GM23338 (cell line): ENCODE data around the gene IRF1. TPM values are rescaled to one million over a fixed set of nuclear protein-coding genes. Genes with fewer than 3 reads are reported as not detected.

Experiments used
- ATAC-seq: fragments of 200-7000 bp; cut with Tn5 transposase; 3 replicates; pipeline ENCODE4 v1.9.1; 2020
- DNase-seq: peaks from one replicate; pipeline ENCODE4 v3.0.0-alpha.2; 2015; ENCODE audit warnings: low spot score
- H2AFZ ChIP-seq: fragments of 200-600 bp; sonication (generic); 2 replicates; pipeline ENCODE4 v1.8.0; 2016; ENCODE audit warnings: antibody characterized with exemption, mild to moderate bottlenecking, moderate library complexity
- H3F3A ChIP-seq: fragments of 200-600 bp; sonication (generic); replicated peaks from 2 replicates; pipeline ENCODE4 v1.8.0; 2017; ENCODE audit warnings: antibody characterized with exemption, mixed run types, low read depth
- H3K27ac ChIP-seq: fragments of 200-600 bp; sonication (generic); 2 replicates; pipeline ENCODE4 v1.6.1; 2016; ENCODE audit warnings: low read depth
- H3K27me3 ChIP-seq: fragments of 200-600 bp; sonication (generic); 2 replicates; pipeline ENCODE4 v1.8.0; 2016; ENCODE audit warnings: mild to moderate bottlenecking, mixed run types, moderate library complexity; ENCODE audit not compliant: insufficient read depth
- H3K36me3 ChIP-seq: fragments of 200-600 bp; sonication (generic); 2 replicates; pipeline ENCODE4 v1.8.0; 2016; ENCODE audit warnings: mild to moderate bottlenecking; ENCODE audit not compliant: insufficient read depth
- H3K4me1 ChIP-seq: fragments of 200-600 bp; sonication (generic); 2 replicates; pipeline ENCODE4 v1.8.0; 2016; ENCODE audit warnings: mild to moderate bottlenecking, moderate library complexity; ENCODE audit not compliant: insufficient read depth
- H3K4me2 ChIP-seq: fragments of 200-600 bp; sonication (generic); 2 replicates; pipeline ENCODE4 v1.7.1; 2017; ENCODE audit warnings: mixed run types
- H3K4me3 ChIP-seq: fragments of 200-600 bp; sonication (generic); 2 replicates; pipeline ENCODE4 v1.6.1; 2016; ENCODE audit warnings: mixed run types
- H3K79me2 ChIP-seq: fragments of 200-600 bp; sonication (generic); replicated peaks from 2 replicates; pipeline ENCODE4 v1.8.0; 2017; ENCODE audit warnings: mild to moderate bottlenecking; ENCODE audit not compliant: insufficient read depth
- H3K9me2 ChIP-seq: fragments of 200-600 bp; sonication (generic); 2 replicates; pipeline ENCODE4 v1.8.0; 2017; ENCODE audit not compliant: insufficient read depth
- H4K20me1 ChIP-seq: fragments of 200-600 bp; sonication (generic); replicated peaks from 2 replicates; pipeline ENCODE4 v1.8.0; 2017; ENCODE audit warnings: mild to moderate bottlenecking; ENCODE audit not compliant: insufficient read depth
- H3K27ac Mint-ChIP-seq: 2 replicates; pipeline ENCODE4 v1.8.0; 2020; ENCODE audit warnings: inconsistent platforms, mild to moderate bottlenecking, moderate library complexity, mixed read lengths
- H3K27me3 Mint-ChIP-seq: 3 replicates; pipeline ENCODE4 v1.8.0; 2022; ENCODE audit warnings: low read depth, mild to moderate bottlenecking, moderate library complexity, mixed read lengths, inconsistent platforms; ENCODE audit not compliant: insufficient read depth, poor library complexity
- H3K36me3 Mint-ChIP-seq: 3 replicates; pipeline ENCODE4 v1.8.0; 2021; ENCODE audit warnings: low read depth, mild to moderate bottlenecking, inconsistent platforms, moderate library complexity, mixed read lengths
- H3K4me1 Mint-ChIP-seq: 3 replicates; pipeline ENCODE4 v1.8.0; 2020; ENCODE audit warnings: mild to moderate bottlenecking, inconsistent platforms, mixed read lengths
- H3K4me3 Mint-ChIP-seq: 3 replicates; pipeline ENCODE4 v1.8.0; 2021; ENCODE audit warnings: moderate library complexity, mild to moderate bottlenecking, inconsistent platforms, mixed read lengths
- H3K9me3 Mint-ChIP-seq: 3 replicates; pipeline ENCODE4 v1.8.0; 2020; ENCODE audit warnings: moderate library complexity, mild to moderate bottlenecking, inconsistent platforms, mixed read lengths
- CREB1 ChIP-seq: fragments of 250-450 bp; sonication (Bioruptor Pico); IDR thresholded peaks from 2 replicates; pipeline ENCODE4 v1.5.0; 2020; ENCODE audit warnings: low read depth, mild to moderate bottlenecking, moderate library complexity
- CTCF ChIP-seq, 2 experiments: fragments of 200-600 bp in 1 of 2; sonication (generic) in 1 of 2; conservative IDR thresholded peaks; 2 replicates each; pipeline versions ENCODE4 v1.5.1 to v1.6.1; 2016 to 2017; ENCODE audit warnings: antibody characterized with exemption in 2 of 2, low read depth in 2 of 2, mild to moderate bottlenecking in 2 of 2, moderate library complexity in 1 of 2
- ETS1 ChIP-seq: IDR thresholded peaks from 2 replicates; pipeline ENCODE4 v1.6.1; 2016; ENCODE audit warnings: antibody characterized with exemption
- EZH2phosphoT487 ChIP-seq: fragments of 200-600 bp; sonication (generic); IDR thresholded peaks from one replicate; pipeline ENCODE4 v1.8.1; 2018; ENCODE audit warnings: antibody characterized with exemption; ENCODE audit not compliant: unreplicated experiment
- NANOG ChIP-seq: IDR thresholded peaks from 2 replicates; pipeline ENCODE4 v1.6.1; 2016; ENCODE audit warnings: antibody characterized with exemption, borderline replicate concordance
- POLR2AphosphoS5 ChIP-seq: IDR thresholded peaks from 2 replicates; pipeline ENCODE4 v1.6.1; 2016; ENCODE audit warnings: antibody characterized with exemption, low read depth
- REST ChIP-seq: IDR thresholded peaks from one replicate; pipeline ENCODE4 v1.6.1; 2018; ENCODE audit warnings: antibody characterized with exemption; ENCODE audit not compliant: unreplicated experiment
- STAT1 ChIP-seq: IDR thresholded peaks from one replicate; pipeline ENCODE4 v1.6.1; 2016; ENCODE audit warnings: antibody characterized with exemption; ENCODE audit not compliant: unreplicated experiment
- ZNF114 ChIP-seq: fragments of 250-450 bp; sonication (Bioruptor Pico); IDR thresholded peaks from 2 replicates; pipeline ENCODE4 v1.5.0; 2020; ENCODE audit warnings: mild to moderate bottlenecking, moderate library complexity
- ZNF331 ChIP-seq: fragments of 250-450 bp; sonication (Bioruptor Pico); IDR thresholded peaks from 2 replicates; pipeline ENCODE4 v1.5.0; 2020; ENCODE audit warnings: low read depth, mild to moderate bottlenecking, moderate library complexity
- ZNF462 ChIP-seq: fragments of 250-450 bp; sonication (Bioruptor Pico); IDR thresholded peaks from 2 replicates; pipeline ENCODE4 v1.5.0; 2020; ENCODE audit warnings: mild to moderate bottlenecking, moderate library complexity
- polyA plus RNA-seq: library from polyadenylated mRNA; unstranded; fragments of >200 nt; fragmentation: Nextera tagmentation; extraction: Ambion mirVana; gene quantifications from 2 replicates; pipeline ENCODE4 v1.2.1, GENCODE V29; 2016
- total RNA-seq: library from RNA; depleted of rRNA; stranded (reverse); fragments of >200 nt; shearing (Covaris generic); gene quantifications from 2 replicates; pipeline ENCODE4 v1.2.3, GENCODE V29; 2014

The IRF1 gene
- total and polyA plus RNA-seq, 2 experiments from 2014 or later = 6.9 to 8.6 TPM

GRCh38 chr5:132459983-132460838 lies 30.4 kb downstream of the IRF1 start:
- no peaks in the 10 kb centered on the region for H3K36me3 ChIP-seq
- no peaks in the 10 kb centered on the region for H4K20me1 ChIP-seq
- DNase-seq (no peak), ATAC-seq (peak; percentile 20; the same call in 2 of the 3 replicates)
- Mint-ChIP-seq H3K4me3 (no peak overlapping the region; the same call in 2 of the 3 replicates), H3K9me3 (no peaks in the 10 kb centered on the region; the same call in 2 of the 3 replicates), H3K4me1 (peaks cover 43% of the 10 kb centered on the region), H3K27ac (no peak overlapping the region; the same call in 1 of the 2 replicates), H3K36me3 (no peaks in the 10 kb centered on the region; the same call in 2 of the 3 replicates), H3K27me3 (peaks cover 6% of the 10 kb centered on the region)
- H3K27me3 ChIP-seq = no peaks in the 10 kb centered on the region
- H3F3A ChIP-seq = 0 out of 2 replicates have a peak, but pooled peaks cover 4% of the 10 kb centered on the region
- H3K4me1 ChIP-seq = peaks cover 32% of the 10 kb centered on the region
- H3K9me2 ChIP-seq = no peaks in the 10 kb centered on the region
- no peaks in the 10 kb centered on the region for H3K79me2 ChIP-seq
- TF ChIP-seq NANOG (no peak), CTCF (conservative IDR thresholded peaks at IDR 0.05; ENCODE audit: low read depth in 2 of 2) (no peak; a peak in 1 of 4 replicates), ETS1 (no peak), ZNF331 (no peak), STAT1 (no peak), CREB1 (CRISPR knock-in tag) (no peak), ZNF462 (no peak), ZNF114 (CRISPR knock-in tag) (no peak), REST (no peak), EZH2phosphoT487 (no peak), POLR2AphosphoS5 (no peak)
- no peak overlapping the region for H3K4me2 ChIP-seq
- H2AFZ ChIP-seq = no peak overlapping the region
- H3K4me3 ChIP-seq = no peak overlapping the region
- no peak overlapping the region for H3K27ac ChIP-seq
